Thyroid gland (tissue), 4 donors: ENCODE data around the gene C8A. TPM values are rescaled to one million over a fixed set of nuclear protein-coding genes. Genes with fewer than 3 reads are reported as not detected.

Source experiments
- DNase-seq, 2 donors: peaks; one replicate each; pipeline ENCODE4 v3.0.0-alpha.2; 2019
- H3K27ac ChIP-seq, 3 donors: fragments of 200-600 bp; sonication (generic); 1 replicate in 2 of 3; 2 replicates in 1 of 3; pipeline ENCODE4 v1.5.1; 2016 to 2019; ENCODE audit warnings: mild to moderate bottlenecking in 1 of 3, moderate library complexity in 1 of 3
- H3K27me3 ChIP-seq: fragments of 200-600 bp; sonication (generic); one replicate; pipeline ENCODE4 v1.5.1; 2019
- H3K36me3 ChIP-seq, 2 donors: fragments of 200-600 bp; sonication (generic); one replicate each; pipeline ENCODE4 v1.5.1; 2016 to 2019
- H3K4me1 ChIP-seq, 2 donors: fragments of 200-600 bp; sonication (generic); one replicate each; pipeline ENCODE4 v1.5.1; 2017 to 2019
- H3K4me3 ChIP-seq, 3 donors: fragments of 200-600 bp; sonication (generic); replicated peaks in 1 of 3; 1 replicate in 2 of 3; 2 replicates in 1 of 3; pipeline ENCODE4 v1.5.1; 2016; ENCODE audit warnings: mild to moderate bottlenecking in 1 of 3
- H3K9me3 ChIP-seq: fragments of 200-600 bp; sonication (generic); one replicate; pipeline ENCODE4 v1.5.1; 2017
- POLR2A ChIP-seq, 2 donors: fragments of 450-650 bp; IDR thresholded peaks; one replicate each; pipeline ENCODE4 v1.6.1; 2017; ENCODE audit warnings: antibody characterized with exemption in 2 of 2, mild to moderate bottlenecking in 2 of 2, moderate library complexity in 1 of 2
- whole genome bisulfite sequencing, 2 donors: methylation state at CpG; one replicate each; pipeline ENCODE4 v1.1.5; 2017; 5-methylcytosine and 5-hydroxymethylcytosine counted together
- intact Hi-C: fragments of 100-400 bp; cut with DNase I; formaldehyde crosslinking; loops from one replicate; pipeline ENCODE4 v1.15.1; 2023
- total RNA-seq, 4 donors: library from RNA; depleted of rRNA; stranded (reverse); fragments of >200 nt; gene quantifications; one replicate each; pipeline ENCODE4 v1.2.3, GENCODE V29; 2016
- TF ChIP-seq, protein P1 (sequence below), 6 experiments: fragments of 200-600 bp in 3 of 6; fragments of 450-650 bp in 3 of 6; sonication (generic) in 3 of 6; IDR thresholded peaks; one replicate each; pipeline ENCODE4 v1.5.1; 2016 to 2019; ENCODE audit warnings: antibody characterized with exemption in 6 of 6, mild to moderate bottlenecking in 2 of 6, inconsistent platforms in 1 of 6, moderate library complexity in 1 of 6

The C8A gene
- total RNA-seq, 4 donors from 2014 or later = not detected

DNA sequence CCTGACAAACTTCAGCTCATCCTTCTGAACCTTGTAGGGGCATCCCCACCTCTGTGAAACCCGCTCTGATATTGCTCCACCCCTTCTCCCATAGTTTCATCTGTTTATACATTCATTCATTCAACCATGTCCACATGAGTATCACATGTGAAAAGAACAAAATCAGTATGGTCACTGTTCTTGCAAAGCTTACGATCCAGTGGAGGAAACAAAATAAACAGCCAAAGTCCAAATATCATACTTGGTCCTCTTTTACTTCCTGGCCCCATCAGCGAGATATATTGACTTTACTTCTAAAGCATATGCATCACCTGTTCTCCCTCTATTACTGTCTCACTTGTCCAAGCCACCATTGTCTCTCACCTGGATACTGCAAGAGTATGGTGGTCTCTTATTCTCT lies 35.6 kb downstream of the C8A start:
- 86 to 87% methylated on average over 3 of the region's 3 CpGs for WGBS, 2 donors
- H3K4me3 ChIP-seq = no peak overlapping the region
- intact Hi-C loops = no loop called here
- no peaks in the 10 kb centered on the region for H3K27me3 ChIP-seq
- DNase-seq = no peak
- no peaks in the 10 kb centered on the region for H3K36me3 ChIP-seq
- no peaks in the 10 kb centered on the region for H3K4me1 ChIP-seq
- no peaks in the 10 kb centered on the region for H3K9me3 ChIP-seq
- no peak for TF ChIP-seq POLR2A (IDR thresholded peaks at IDR 0.05)
- TF ChIP-seq, protein P1, sequence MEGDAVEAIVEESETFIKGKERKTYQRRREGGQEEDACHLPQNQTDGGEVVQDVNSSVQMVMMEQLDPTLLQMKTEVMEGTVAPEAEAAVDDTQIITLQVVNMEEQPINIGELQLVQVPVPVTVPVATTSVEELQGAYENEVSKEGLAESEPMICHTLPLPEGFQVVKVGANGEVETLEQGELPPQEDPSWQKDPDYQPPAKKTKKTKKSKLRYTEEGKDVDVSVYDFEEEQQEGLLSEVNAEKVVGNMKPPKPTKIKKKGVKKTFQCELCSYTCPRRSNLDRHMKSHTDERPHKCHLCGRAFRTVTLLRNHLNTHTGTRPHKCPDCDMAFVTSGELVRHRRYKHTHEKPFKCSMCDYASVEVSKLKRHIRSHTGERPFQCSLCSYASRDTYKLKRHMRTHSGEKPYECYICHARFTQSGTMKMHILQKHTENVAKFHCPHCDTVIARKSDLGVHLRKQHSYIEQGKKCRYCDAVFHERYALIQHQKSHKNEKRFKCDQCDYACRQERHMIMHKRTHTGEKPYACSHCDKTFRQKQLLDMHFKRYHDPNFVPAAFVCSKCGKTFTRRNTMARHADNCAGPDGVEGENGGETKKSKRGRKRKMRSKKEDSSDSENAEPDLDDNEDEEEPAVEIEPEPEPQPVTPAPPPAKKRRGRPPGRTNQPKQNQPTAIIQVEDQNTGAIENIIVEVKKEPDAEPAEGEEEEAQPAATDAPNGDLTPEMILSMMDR (IDR thresholded peaks at IDR 0.05) = no peak
- no peak overlapping the region for H3K27ac ChIP-seq

DNA sequence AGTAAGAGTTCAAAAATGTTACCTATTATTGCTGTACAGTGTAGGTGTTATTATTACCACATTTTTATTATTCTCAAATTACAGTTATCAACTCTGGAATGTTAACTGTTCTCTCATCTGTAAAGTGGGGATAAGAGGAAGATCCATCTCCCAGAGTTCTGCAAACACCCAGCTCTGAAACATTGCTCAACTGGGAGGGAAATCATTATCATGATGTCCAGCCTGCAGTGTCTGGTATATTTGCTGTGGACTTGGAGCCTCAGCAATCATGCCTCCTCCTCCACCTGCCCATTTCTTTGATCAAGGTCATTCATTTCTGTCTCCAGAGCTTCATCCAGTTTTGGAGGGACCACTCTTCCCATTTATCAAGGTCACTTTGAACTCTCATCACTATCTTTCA lies 39.4 kb downstream of the C8A start:
- intact Hi-C loops = no loop called here
- H3K36me3 ChIP-seq = no peaks in the 10 kb centered on the region
- DNase-seq = no peak
- no peaks in the 10 kb centered on the region for H3K27me3 ChIP-seq
- no peak overlapping the region for H3K4me3 ChIP-seq
- no peak overlapping the region for H3K27ac ChIP-seq
- TF ChIP-seq, protein P1 (IDR thresholded peaks at IDR 0.05) = no peak
- TF ChIP-seq POLR2A (IDR thresholded peaks at IDR 0.05) = no peak
- peaks cover 0 to 3% of the 10 kb centered on the region in 2 donors for H3K4me1 ChIP-seq
- H3K9me3 ChIP-seq = no peaks in the 10 kb centered on the region

DNA sequence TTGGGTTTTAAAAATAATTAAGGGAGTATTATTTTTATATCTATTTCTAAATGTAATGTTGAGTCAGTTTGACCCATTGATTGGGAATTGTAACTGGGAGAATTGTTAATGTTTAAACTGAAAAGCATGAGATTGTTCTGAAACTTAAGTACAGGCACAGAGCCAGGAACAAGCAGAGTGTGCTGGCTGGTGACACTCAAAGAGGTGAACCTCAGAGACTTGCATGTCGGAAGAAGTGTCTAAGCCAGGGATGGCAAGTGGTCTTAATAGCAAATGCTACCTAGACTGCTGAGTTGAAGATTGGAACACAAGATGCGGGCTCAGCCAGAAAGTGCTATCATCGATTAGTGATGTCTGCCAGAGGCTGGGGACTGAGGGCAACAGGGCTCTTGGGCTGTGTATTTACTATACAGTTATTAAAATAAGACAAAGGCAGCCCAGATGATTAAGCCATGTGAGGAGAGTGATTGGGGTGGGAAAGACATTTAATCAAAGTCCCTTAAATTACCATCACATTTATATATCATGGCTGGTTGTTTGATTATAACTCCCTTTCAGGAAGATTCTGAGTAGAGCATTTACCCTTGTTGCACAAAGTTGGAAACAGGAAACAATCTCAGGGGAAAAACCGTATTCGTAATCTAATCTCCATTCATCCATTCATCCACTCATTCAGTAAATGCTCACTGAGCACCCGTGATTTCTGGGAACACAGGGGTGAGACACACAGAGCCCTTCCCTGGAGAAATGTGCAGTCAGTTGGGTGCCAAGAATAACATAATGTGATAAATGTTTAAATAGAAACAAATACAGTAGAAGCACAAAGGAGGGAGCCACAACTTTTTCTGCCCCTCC lies 42.8 kb downstream of the C8A start:
- Histone ChIP-seq H3K36me3 (no peaks in the 10 kb centered on the region), H3K4me1 (peaks cover 0 to 9% of the 10 kb centered on the region in 2 donors), H3K27me3 (no peaks in the 10 kb centered on the region), H3K9me3 (no peaks in the 10 kb centered on the region), H3K27ac (no peak overlapping the region), H3K4me3 (no peak overlapping the region)
- intact Hi-C loops = no loop called here
- TF ChIP-seq, protein P1 (IDR thresholded peaks at IDR 0.05) = no peak
- TF ChIP-seq POLR2A (IDR thresholded peaks at IDR 0.05) = no peak
- DNase-seq = no peak
- WGBS, 2 donors = 54 to 63% methylated on average over 6 of the region's 6 CpGs

DNA sequence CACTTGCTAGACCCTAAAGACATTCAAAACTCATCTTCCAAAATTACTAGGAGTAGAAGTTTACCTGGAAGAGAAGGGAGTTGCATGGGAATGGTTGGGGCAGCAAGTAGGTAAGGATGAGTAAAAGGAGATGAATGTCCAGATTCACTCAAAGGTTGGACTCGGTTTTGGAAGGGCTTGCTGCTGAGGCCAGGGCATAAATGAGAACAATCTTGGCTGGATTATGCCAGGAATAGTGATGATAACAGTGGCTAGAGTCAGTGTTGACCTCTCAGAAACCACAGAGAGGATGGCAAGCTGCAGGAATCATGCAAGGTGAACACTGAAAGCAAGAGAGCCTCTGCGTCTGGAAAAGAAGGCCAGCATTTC lies 43.4 kb downstream of the C8A start:
- Histone ChIP-seq H3K9me3 (no peaks in the 10 kb centered on the region), H3K27ac (no peak overlapping the region), H3K4me3 (no peak overlapping the region), H3K4me1 (peaks cover 0 to 11% of the 10 kb centered on the region in 2 donors), H3K36me3 (no peaks in the 10 kb centered on the region), H3K27me3 (no peaks in the 10 kb centered on the region)
- 87 to 93% methylated on average over 2 of the region's 2 CpGs for WGBS, 2 donors
- no peak for DNase-seq
- TF ChIP-seq, protein P1 (IDR thresholded peaks at IDR 0.05) = no peak
- TF ChIP-seq POLR2A (IDR thresholded peaks at IDR 0.05) = no peak
- intact Hi-C loops = no loop called here

DNA sequence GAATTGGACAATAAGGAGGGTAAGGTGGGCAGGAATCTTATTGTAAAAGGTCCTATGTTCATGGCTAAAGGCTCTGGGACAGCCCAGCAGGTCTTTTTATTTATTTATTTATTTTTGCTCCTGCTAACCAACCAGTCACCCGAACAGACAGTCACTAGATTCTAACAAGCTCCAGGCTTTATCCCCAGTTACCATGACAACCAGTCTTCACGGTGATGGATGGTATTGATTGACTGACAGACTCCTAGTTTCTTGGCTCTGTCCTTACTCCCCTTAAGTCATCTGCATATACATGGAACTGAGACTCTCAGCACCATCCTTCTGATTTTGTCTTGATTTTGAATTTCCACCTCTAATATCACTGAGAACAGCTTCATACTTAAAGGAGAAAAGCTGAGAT lies 44.3 kb downstream of the C8A start:
- 57 to 68% methylated on average over 2 of the region's 2 CpGs for WGBS, 2 donors
- Histone ChIP-seq H3K27ac (no peak overlapping the region), H3K36me3 (no peaks in the 10 kb centered on the region), H3K9me3 (no peaks in the 10 kb centered on the region), H3K27me3 (no peaks in the 10 kb centered on the region), H3K4me1 (peaks cover 0 to 11% of the 10 kb centered on the region in 2 donors), H3K4me3 (no peak overlapping the region)
- intact Hi-C loops = no loop called here
- no peak for DNase-seq
- TF ChIP-seq POLR2A (IDR thresholded peaks at IDR 0.05) = no peak
- TF ChIP-seq, protein P1 (IDR thresholded peaks at IDR 0.05) = no peak
